ENCODE measurements around the gene TRABD2B.
A peak's percentile ranks its signal among the peaks of the same experiment; 100 is the strongest.
"Not testable (repeated sequence)": the region's sequence is repeated elsewhere in the genome, so short reads cannot be mapped to it uniquely, and the experiment has no call there.

Gene TRABD2B

GRCh38 chr1:47962750-47963492, 34.3 kb downstream of the TRABD2B start:
- H3K4me3 ChIP-seq (ENCODE audit: low read length): no peak overlapping the region
- no peak for TF ChIP-seq CTCF (conservative IDR thresholded peaks at IDR 0.05; ENCODE audit: low read depth, low read length)
- DNase-seq (ENCODE audit: low read depth): no peak

- not testable (repeated sequence) for DNase-seq (ENCODE audit: low read depth); H3K4me3 ChIP-seq (ENCODE audit: low read length)
Measured at GRCh38 chr1:47961835-47962234, 35.4 kb downstream of the TRABD2B start.

- not testable (repeated sequence) for H3K4me3 ChIP-seq (ENCODE audit: low read length); DNase-seq (ENCODE audit: low read depth)
Measured at GRCh38 chr1:47956491-47956890, 40.7 kb downstream of the TRABD2B start.

GRCh38 chr1:47953661-47954060, 43.5 kb downstream of the TRABD2B start:
- H3K4me3 ChIP-seq (ENCODE audit: low read length): no peak overlapping the region
- TF ChIP-seq CTCF (conservative IDR thresholded peaks at IDR 0.05; ENCODE audit: low read depth, low read length): no peak
- DNase-seq (ENCODE audit: low read depth): no peak

GRCh38 chr1:47951545-47952235, 45.5 kb downstream of the TRABD2B start:
- no peak for TF ChIP-seq CTCF (conservative IDR thresholded peaks at IDR 0.05; ENCODE audit: low read depth, low read length)
- DNase-seq (ENCODE audit: low read depth): no peak

GRCh38 chr1:47951026-47951425, 46.2 kb downstream of the TRABD2B start:
- H3K4me3 ChIP-seq (ENCODE audit: low read length): no peak overlapping the region
- DNase-seq (ENCODE audit: low read depth): no peak
- no peak for TF ChIP-seq CTCF (conservative IDR thresholded peaks at IDR 0.05; ENCODE audit: low read depth, low read length)

More at GRCh38 chr1:47951545-47952235, 45.5 kb downstream of the TRABD2B start:
- H3K4me3 ChIP-seq (ENCODE audit: low read length): no peak overlapping the region

GRCh38 chr1:47950471-47950870, 46.7 kb downstream of the TRABD2B start:
- no peak for TF ChIP-seq CTCF (conservative IDR thresholded peaks at IDR 0.05; ENCODE audit: low read depth, low read length)
- H3K4me3 ChIP-seq (ENCODE audit: low read length): no peak overlapping the region
- no peak for DNase-seq (ENCODE audit: low read depth)

GRCh38 chr1:47948126-47948525, 49.1 kb downstream of the TRABD2B start:
- no peak overlapping the region for H3K4me3 ChIP-seq (ENCODE audit: low read length)
- DNase-seq (ENCODE audit: low read depth): no peak

More at GRCh38 chr1:47948126-47948525, 49.1 kb downstream of the TRABD2B start:
- TF ChIP-seq CTCF (conservative IDR thresholded peaks at IDR 0.05; ENCODE audit: low read depth, low read length): peak; percentile 26

Data from retinal pigment epithelial cell (primary cell).